Hepatocyte (in vitro differentiated cells): ENCODE data around the gene EYS. TPM values are rescaled to one million over a fixed set of nuclear protein-coding genes. Genes with fewer than 3 reads are reported as not detected.

Source experiments
- DNase-seq: peaks from one replicate; pipeline ENCODE4 v3.0.0-alpha.2; 2016; ENCODE audit warnings: low spot score
- H2AFZ ChIP-seq: fragments of 200-600 bp; sonication (generic); 2 replicates; pipeline ENCODE4 v1.6.0; 2016; ENCODE audit warnings: antibody characterized with exemption, mild to moderate bottlenecking
- H3K27ac ChIP-seq: fragments of 200-600 bp; sonication (generic); 2 replicates; pipeline ENCODE4 v1.5.1; 2016; ENCODE audit warnings: mild to moderate bottlenecking
- H3K27me3 ChIP-seq: fragments of 200-600 bp; sonication (generic); 2 replicates; pipeline ENCODE4 v1.6.1; 2016
- H3K36me3 ChIP-seq: fragments of 200-600 bp; sonication (generic); replicated peaks from 2 replicates; pipeline ENCODE4 v1.5.1; 2016; ENCODE audit warnings: low read depth; ENCODE audit not compliant: insufficient read depth
- H3K4me1 ChIP-seq: fragments of 200-600 bp; sonication (generic); 2 replicates; pipeline ENCODE4 v1.5.1; 2016; ENCODE audit warnings: mild to moderate bottlenecking, moderate library complexity; ENCODE audit not compliant: insufficient read depth
- H3K4me2 ChIP-seq: fragments of 200-600 bp; sonication (generic); 2 replicates; pipeline ENCODE4 v1.6.0; 2016
- H3K4me3 ChIP-seq: fragments of 200-600 bp; sonication (generic); 2 replicates; pipeline ENCODE4 v1.5.1; 2016; ENCODE audit warnings: mild to moderate bottlenecking
- H3K79me2 ChIP-seq: fragments of 200-600 bp; sonication (generic); 2 replicates; pipeline ENCODE4 v1.6.0; 2017; ENCODE audit warnings: mild to moderate bottlenecking
- H3K9me2 ChIP-seq: fragments of 200-600 bp; sonication (generic); replicated peaks from 2 replicates; pipeline ENCODE4 v1.6.0; 2017; ENCODE audit warnings: mild to moderate bottlenecking; ENCODE audit not compliant: insufficient read depth
- H3K9me3 ChIP-seq: fragments of 200-600 bp; sonication (generic); 2 replicates; pipeline ENCODE4 v1.5.1; 2016; ENCODE audit warnings: low read depth, mild to moderate bottlenecking
- H4K20me1 ChIP-seq: fragments of 200-600 bp; sonication (generic); 2 replicates; pipeline ENCODE4 v1.6.0; 2016; ENCODE audit warnings: mild to moderate bottlenecking; ENCODE audit not compliant: insufficient read depth, poor library complexity, severe bottlenecking
- CTCF ChIP-seq: fragments of 200-600 bp; sonication (generic); IDR thresholded peaks from 2 replicates; pipeline ENCODE4 v1.5.1; 2016; ENCODE audit warnings: antibody characterized with exemption, mild to moderate bottlenecking; ENCODE audit not compliant: poor library complexity
- EZH2 ChIP-seq: fragments of 200-600 bp; sonication (generic); IDR thresholded peaks from 2 replicates; pipeline ENCODE4 v1.6.1; 2016; ENCODE audit warnings: antibody characterized with exemption, mild to moderate bottlenecking, borderline replicate concordance
- EZH2phosphoT487 ChIP-seq: fragments of 200-600 bp; sonication (generic); IDR thresholded peaks from one replicate; pipeline ENCODE4 v1.6.1; 2018; ENCODE audit warnings: antibody characterized with exemption, mild to moderate bottlenecking, low read depth, moderate library complexity; ENCODE audit not compliant: unreplicated experiment, severe bottlenecking
- WGBS: methylation state at CpG from one replicate; pipeline ENCODE4 v1.1.6; 2016; ENCODE audit warnings: low lambda C conversion rate; ENCODE audit errors: missing lambda C conversion rate; 5-methylcytosine and 5-hydroxymethylcytosine counted together
- polyA plus RNA-seq: library from polyadenylated mRNA; unstranded; fragments of >200 nt; fragmentation: Nextera tagmentation; extraction: Ambion mirVana; gene quantifications from 2 replicates; pipeline ENCODE4 v1.2.1, GENCODE V29; 2016
- total RNA-seq: library from RNA; depleted of rRNA; stranded (reverse); fragments of >200 nt; gene quantifications from 2 replicates; pipeline ENCODE4 v1.2.3, GENCODE V29; 2014

EYS gene
- total and polyA plus RNA-seq, 2 experiments from 2014 or later: 0.57 to 0.68 TPM

GRCh38 chr6:64227863-64228262, 1479.2 kb downstream of the EYS start:
- H3K9me2 ChIP-seq: no peaks in the 10 kb centered on the region
- 100% methylated on average over 1 of the region's 1 CpG for WGBS

GRCh38 chr6:64225503-64225902, 1481.5 kb downstream of the EYS start:
- no peaks in the 10 kb centered on the region for H3K36me3 ChIP-seq
- H3K4me3 ChIP-seq: no peak overlapping the region
- H3K79me2 ChIP-seq: no peaks in the 10 kb centered on the region
- H3K4me2 ChIP-seq: no peak overlapping the region
- no peak overlapping the region for H3K27ac ChIP-seq
- no peaks in the 10 kb centered on the region for H3K9me3 ChIP-seq
- no peak overlapping the region for H2AFZ ChIP-seq
- H4K20me1 ChIP-seq: no peaks in the 10 kb centered on the region
- H3K27me3 ChIP-seq: no peaks in the 10 kb centered on the region
- H3K4me1 ChIP-seq: no peaks in the 10 kb centered on the region
- TF ChIP-seq CTCF (no peak), EZH2 (no peak), EZH2phosphoT487 (no peak)
- no peaks in the 10 kb centered on the region for H3K9me2 ChIP-seq
- DNase-seq: no peak

More at GRCh38 chr6:64227863-64228262, 1479.2 kb downstream of the EYS start:
- Histone ChIP-seq H3K36me3 (no peaks in the 10 kb centered on the region), H2AFZ (no peak overlapping the region), H4K20me1 (no peaks in the 10 kb centered on the region), H3K79me2 (no peaks in the 10 kb centered on the region), H3K4me3 (no peak overlapping the region), H3K4me1 (no peaks in the 10 kb centered on the region), H3K9me3 (no peaks in the 10 kb centered on the region), H3K27ac (no peak overlapping the region), H3K4me2 (no peak overlapping the region), H3K27me3 (no peaks in the 10 kb centered on the region)
- TF ChIP-seq CTCF (no peak), EZH2 (no peak), EZH2phosphoT487 (no peak)
- DNase-seq: no peak

- DNase-seq: no peak
- no peaks in the 10 kb centered on the region for H4K20me1 ChIP-seq
- no peak for TF ChIP-seq EZH2
- TF ChIP-seq EZH2phosphoT487: no peak
- H3K4me3 ChIP-seq: no peak overlapping the region
- no peaks in the 10 kb centered on the region for H3K79me2 ChIP-seq
- no peak overlapping the region for H3K27ac ChIP-seq
- no peaks in the 10 kb centered on the region for H3K36me3 ChIP-seq
- H3K9me3 ChIP-seq: no peaks in the 10 kb centered on the region
- no peaks in the 10 kb centered on the region for H3K4me1 ChIP-seq
- 61% methylated on average over 1 of the region's 1 CpG for WGBS
- H3K4me2 ChIP-seq: no peak overlapping the region
- H2AFZ ChIP-seq: no peak overlapping the region
- H3K9me2 ChIP-seq: no peaks in the 10 kb centered on the region
- no peaks in the 10 kb centered on the region for H3K27me3 ChIP-seq
Observed at GRCh38 chr6:64224819-64225218, 1482.2 kb downstream of the EYS start.

GRCh38 chr6:64221776-64222175, 1485.2 kb downstream of the EYS start:
- no peak for DNase-seq
- no peak overlapping the region for H3K4me2 ChIP-seq
- no peak for TF ChIP-seq CTCF
- no peak for TF ChIP-seq EZH2phosphoT487
- TF ChIP-seq EZH2: no peak
- H3K36me3 ChIP-seq: no peaks in the 10 kb centered on the region
- no peak overlapping the region for H3K27ac ChIP-seq
- 93% methylated on average over 3 of the region's 3 CpGs for WGBS
- H2AFZ ChIP-seq: no peak overlapping the region
- H3K27me3 ChIP-seq: no peaks in the 10 kb centered on the region
- H4K20me1 ChIP-seq: no peaks in the 10 kb centered on the region
- H3K79me2 ChIP-seq: no peaks in the 10 kb centered on the region
- H3K4me3 ChIP-seq: no peak overlapping the region
- H3K4me1 ChIP-seq: no peaks in the 10 kb centered on the region
- no peaks in the 10 kb centered on the region for H3K9me3 ChIP-seq
- H3K9me2 ChIP-seq: no peaks in the 10 kb centered on the region
